ENCODE data around the gene GPC3. TPM values are rescaled to one million over a fixed set of nuclear protein-coding genes. Genes with fewer than 3 reads are reported as not detected.

The GPC3 gene
- total RNA-seq: not detected in 2 replicates

DNA sequence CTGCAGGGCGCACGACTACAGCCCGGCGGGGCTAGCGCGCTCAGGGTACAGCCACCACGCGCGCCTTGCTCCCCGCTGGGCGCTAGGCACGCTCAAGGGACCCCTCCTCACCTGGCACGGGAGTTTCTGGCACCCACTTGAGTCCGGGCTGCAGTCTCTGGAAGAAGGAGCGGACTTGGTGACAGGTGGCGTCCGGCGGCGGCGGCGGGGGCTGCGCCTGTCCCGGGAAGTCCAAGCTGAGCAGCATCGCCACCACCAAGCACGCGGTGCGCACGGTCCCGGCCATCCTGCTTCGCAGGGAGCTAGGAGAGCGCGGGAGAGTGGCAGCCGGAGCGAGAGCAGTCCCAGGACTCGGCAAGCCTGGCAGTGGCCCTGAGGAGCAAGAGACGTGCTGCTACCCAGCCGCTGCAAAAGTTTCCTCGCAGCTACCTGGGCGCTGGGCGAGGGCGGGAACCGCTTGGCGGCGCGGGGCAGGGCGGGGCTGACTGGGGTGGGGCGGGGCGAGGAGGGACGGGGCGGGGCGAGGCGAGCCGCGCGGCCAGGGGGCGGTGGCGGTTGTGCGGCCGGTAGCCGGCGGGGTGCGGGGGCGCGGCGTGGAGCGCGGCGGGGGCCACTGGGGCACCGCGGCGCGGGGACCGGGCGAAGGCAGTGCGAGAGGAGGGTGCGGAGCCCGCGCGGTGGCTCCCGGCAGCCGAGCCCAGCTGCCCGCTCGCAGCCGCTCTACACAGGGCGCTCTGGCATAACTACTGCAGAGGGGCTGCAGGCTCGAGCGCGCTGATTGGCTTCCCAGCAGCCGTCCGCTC lies at the start of gene GPC3:
GPC3 (minus strand) TSS at position 431 of the 803 bp plus-strand sequence.
- intact Hi-C loops (cut with micrococcal nuclease): no loop called here
- peaks cover 13% of the 10 kb centered on the region for H3K27me3 Mint-ChIP-seq
- peak; percentile 15 for DNase-seq

DNA sequence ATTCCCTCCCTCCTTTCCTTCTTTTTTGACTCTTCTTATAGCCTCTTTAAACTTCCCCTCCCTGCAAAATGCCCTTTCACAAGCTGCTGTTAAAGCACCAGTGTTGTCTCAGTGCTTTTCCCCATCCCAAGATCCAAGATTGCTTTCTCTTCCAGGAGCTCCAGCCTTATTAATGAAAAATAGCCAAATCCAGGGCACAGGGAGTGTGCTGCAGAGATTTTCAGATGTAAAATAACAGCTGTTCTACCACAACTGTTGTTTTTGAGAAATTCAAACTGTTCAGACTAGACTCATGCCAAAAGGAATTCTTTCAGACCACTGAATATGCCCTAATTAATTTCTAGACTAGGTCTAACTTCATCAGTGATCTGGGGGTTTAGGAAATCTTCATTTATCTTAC lies 47.0 kb upstream of the GPC3 start:
- Mint-ChIP-seq H3K27ac (no peak overlapping the region), H3K36me3 (ENCODE audit: low read depth) (no peaks in the 10 kb centered on the region), H3K4me1 (no peaks in the 10 kb centered on the region), H3K27me3 (no peaks in the 10 kb centered on the region), H3K4me3 (no peak overlapping the region), H3K9me3 (no peaks in the 10 kb centered on the region)
- TF ChIP-seq, protein P1, sequence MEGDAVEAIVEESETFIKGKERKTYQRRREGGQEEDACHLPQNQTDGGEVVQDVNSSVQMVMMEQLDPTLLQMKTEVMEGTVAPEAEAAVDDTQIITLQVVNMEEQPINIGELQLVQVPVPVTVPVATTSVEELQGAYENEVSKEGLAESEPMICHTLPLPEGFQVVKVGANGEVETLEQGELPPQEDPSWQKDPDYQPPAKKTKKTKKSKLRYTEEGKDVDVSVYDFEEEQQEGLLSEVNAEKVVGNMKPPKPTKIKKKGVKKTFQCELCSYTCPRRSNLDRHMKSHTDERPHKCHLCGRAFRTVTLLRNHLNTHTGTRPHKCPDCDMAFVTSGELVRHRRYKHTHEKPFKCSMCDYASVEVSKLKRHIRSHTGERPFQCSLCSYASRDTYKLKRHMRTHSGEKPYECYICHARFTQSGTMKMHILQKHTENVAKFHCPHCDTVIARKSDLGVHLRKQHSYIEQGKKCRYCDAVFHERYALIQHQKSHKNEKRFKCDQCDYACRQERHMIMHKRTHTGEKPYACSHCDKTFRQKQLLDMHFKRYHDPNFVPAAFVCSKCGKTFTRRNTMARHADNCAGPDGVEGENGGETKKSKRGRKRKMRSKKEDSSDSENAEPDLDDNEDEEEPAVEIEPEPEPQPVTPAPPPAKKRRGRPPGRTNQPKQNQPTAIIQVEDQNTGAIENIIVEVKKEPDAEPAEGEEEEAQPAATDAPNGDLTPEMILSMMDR (IDR thresholded peaks at IDR 0.05): no peak
- ATAC-seq (ENCODE audit: low read depth): no peak
- intact Hi-C loops (cut with micrococcal nuclease): no loop called here
- ChIA-PET CTCF (no interaction called here), POLR2A (no interaction called here)
- DNase-seq: no peak

More for the DNA sequence above, at the start of gene GPC3:
- no peak within 1 kb of the TSS for H3K27ac Mint-ChIP-seq
- ChIA-PET POLR2A (no interaction called here), CTCF (no interaction called here)
- peaks cover 4% of the 10 kb centered on the region for H3K4me1 Mint-ChIP-seq
- H3K36me3 Mint-ChIP-seq (ENCODE audit: low read depth): no peaks in the 10 kb centered on the region
- no peak within 1 kb of the TSS for H3K4me3 Mint-ChIP-seq
- H3K9me3 Mint-ChIP-seq: no peaks in the 10 kb centered on the region
- TF ChIP-seq, protein P1 (IDR thresholded peaks at IDR 0.05): no peak
- ATAC-seq (ENCODE audit: low read depth): peak; percentile 75

DNA sequence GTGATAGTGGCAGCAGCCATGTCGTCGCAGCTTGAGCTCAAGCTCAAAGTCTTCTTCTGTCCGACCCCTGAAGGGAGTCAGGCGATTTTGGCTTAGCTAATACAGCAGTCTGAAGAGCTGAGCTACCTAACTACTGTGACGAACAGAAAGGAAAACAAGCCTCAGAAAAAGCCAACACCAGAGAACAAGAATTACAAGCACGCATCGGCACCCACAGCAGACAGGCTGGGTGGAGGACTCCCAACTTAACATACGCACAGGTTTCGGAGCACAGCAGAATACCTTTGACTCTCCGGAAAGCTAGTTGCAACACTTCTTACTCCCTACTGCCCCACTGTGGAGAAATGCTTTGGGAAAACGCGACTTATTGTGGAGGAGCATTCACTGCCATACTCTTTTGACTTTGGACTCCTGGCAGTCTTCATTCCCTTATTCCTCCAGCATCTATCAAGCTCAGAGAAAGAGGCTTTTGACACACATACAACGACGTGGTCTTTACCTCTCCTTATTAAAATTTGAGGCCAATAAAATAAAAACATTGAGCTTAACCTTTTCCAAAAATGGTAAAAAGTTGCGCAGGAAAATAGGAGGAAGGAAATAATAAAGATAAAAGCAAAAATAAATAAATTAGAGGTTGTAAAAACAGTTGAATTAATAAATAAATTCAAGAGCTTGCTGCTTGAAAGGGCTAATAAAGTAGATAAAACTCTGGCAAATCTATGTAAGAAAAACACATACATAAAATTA lies 41.3 kb upstream of the GPC3 start:
- TF ChIP-seq, protein P1 (IDR thresholded peaks at IDR 0.05): no peak
- no peak for ATAC-seq (ENCODE audit: low read depth)
- no peaks in the 10 kb centered on the region for H3K36me3 Mint-ChIP-seq (ENCODE audit: low read depth)
- intact Hi-C loops (cut with micrococcal nuclease): loop anchor here (1.0 to 10.0 kb wide), 3 partner anchors 234 to 1052 kb away; no protein-coding TSS in a partner anchor
- H3K27me3 Mint-ChIP-seq: peaks cover 6% of the 10 kb centered on the region
- ChIA-PET POLR2A (no interaction called here), CTCF (interaction anchor here (0.6 to 1.5 kb wide), 4 partner anchors 63 to 281 kb away, joined by 3 to 9 read pairs (median 4); no protein-coding TSS in a partner anchor)
- H3K27ac Mint-ChIP-seq: no peak overlapping the region
- H3K9me3 Mint-ChIP-seq: no peaks in the 10 kb centered on the region
- no peak for DNase-seq
- no peak overlapping the region for H3K4me3 Mint-ChIP-seq
- H3K4me1 Mint-ChIP-seq: no peaks in the 10 kb centered on the region

DNA sequence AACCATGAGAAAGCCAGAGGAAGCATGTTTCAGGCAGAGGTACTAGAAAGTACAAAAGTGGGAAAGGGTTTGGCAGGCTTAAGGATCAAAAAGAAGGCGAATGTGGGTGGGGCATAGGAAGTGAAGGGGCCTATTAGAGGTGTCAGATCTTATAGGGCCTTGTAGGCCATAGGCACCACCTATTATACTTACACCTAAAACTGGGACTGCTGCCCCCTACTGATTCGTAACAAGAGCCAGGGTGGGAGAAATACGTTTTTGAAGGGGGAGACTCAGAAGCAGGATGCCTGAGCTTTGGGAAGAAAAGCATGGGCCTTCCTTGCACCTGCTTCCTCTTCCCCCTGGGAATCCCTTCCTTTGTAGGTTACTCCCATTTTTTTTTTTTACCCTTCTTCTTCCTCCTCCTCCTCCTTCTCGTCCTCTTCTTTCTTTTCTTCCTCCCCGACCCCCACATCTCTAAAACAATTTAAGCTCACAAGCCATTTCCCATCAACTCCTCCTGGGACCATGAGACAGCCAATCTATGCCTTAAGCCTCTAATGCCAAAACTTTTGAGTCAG lies 40.7 kb upstream of the GPC3 start:
- ChIA-PET CTCF (interaction anchor here (1.2 to 1.5 kb wide), 3 partner anchors 232 to 280 kb away, joined by 3 to 9 read pairs (median 4); no protein-coding TSS in a partner anchor), POLR2A (no interaction called here)
- peaks cover 6% of the 10 kb centered on the region for H3K27me3 Mint-ChIP-seq
- H3K9me3 Mint-ChIP-seq: no peaks in the 10 kb centered on the region
- DNase-seq: no peak
- H3K36me3 Mint-ChIP-seq (ENCODE audit: low read depth): no peaks in the 10 kb centered on the region
- H3K27ac Mint-ChIP-seq: no peak overlapping the region
- H3K4me1 Mint-ChIP-seq: no peaks in the 10 kb centered on the region
- H3K4me3 Mint-ChIP-seq: no peak overlapping the region
- intact Hi-C loops (cut with micrococcal nuclease): loop anchor here (1.0 to 10.0 kb wide), 3 partner anchors 234 to 1051 kb away; no protein-coding TSS in a partner anchor
- TF ChIP-seq, protein P1 (IDR thresholded peaks at IDR 0.05): no peak
- no peak for ATAC-seq (ENCODE audit: low read depth)

All from activated B cell treated with CpG ODN at 0.5 μM for 24 hours (primary cell).